GM19452 (cell line): ENCODE results near the gene NKX6-2.
"Not testable (repeated sequence)": the region's sequence is repeated elsewhere in the genome, so short reads cannot be mapped to it uniquely, and the experiment has no call there.

ENCODE experiments used
- ATAC-seq: cut with Tn5 transposase; IDR thresholded peaks from one replicate; pipeline ENCODE4 v1.9.1; 2021; ENCODE audit not compliant: unreplicated experiment

The NKX6-2 gene

DNA sequence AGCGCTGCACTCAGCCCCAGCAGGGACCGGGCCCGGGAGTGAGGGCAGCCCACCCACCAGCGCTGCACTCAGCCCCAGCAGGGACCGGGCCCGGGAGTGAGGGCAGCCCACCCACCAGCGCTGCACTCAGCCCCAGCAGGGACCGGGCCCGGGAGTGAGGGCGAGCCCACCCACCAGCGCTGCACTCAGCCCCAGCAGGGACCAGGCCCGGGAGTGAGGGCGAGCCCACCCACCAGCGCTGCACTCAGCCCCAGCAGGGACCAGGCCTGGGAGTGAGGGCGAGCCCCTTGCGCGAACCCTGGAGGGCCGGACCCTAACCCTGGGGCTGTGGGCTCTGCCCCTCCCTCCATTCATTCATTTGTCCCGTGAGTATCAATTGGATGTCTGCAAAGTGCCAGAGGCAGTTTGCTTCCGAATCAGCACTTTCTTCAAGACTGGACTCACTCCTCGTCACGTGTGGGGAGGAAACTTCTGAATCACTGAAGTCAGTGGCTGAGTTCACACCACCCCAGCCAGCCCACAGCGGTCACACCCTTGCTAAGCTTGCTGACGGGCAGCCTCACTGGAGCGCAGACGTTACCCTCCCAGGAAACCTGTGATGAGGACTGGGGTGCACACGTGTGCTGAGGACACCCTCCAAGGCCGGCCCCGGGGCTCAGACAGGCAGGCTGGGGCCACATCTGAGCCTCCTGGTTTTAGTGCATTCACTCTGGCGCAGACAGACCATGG is 42.6 kb downstream of the NKX6-2 start:
- not testable (repeated sequence) for ATAC-seq

DNA sequence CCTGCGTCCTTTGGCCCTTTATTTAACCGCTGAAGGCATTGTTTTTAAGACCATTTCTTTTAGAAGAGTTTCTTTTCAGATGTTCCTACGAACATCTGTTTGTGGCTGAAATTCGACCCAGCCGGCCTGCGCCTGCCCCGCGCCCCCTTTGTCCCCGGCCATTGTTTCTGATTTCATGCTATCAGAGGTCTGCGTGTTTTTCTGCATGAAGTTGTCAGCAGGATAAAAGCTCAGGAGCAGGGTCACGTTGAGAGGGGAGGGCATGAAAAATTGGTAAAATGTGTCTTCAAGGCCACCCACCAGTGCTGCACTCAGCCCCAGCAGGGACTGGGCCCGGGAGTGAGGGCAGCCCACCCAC is 43.1 kb downstream of the NKX6-2 start:
- no peak for ATAC-seq

DNA sequence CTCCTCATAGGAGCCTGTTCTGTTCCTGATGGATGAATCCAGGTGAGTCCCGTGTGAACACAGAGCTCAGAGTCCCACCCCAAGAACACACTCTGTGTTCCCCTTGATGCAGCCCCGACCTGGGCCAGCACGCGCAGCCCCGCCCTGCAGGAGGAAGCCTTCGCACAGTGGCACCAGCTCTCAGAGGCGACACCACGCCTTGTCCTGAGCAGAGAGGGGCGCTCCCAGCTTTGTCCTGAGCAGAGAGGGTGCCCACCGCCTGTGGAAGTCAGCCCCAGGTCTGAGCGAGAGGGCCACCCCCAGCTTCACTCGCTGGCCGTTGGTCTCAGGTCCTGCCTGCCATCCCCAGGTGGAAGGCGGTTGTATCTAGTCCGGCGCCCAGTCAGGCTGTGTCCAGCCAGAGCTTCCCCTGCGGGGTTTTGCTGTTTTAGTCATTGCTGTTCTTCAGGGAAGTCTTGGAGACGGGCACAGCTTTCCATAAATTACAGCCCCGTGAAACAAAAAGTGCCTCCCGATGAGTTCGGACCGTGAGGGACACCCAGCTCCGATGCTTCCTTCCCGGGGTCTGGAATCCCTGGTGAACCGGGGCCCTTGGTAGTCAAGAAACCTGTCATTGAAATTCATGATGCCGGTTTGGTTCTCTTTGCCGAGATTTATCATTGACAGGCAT is 43.6 kb downstream of the NKX6-2 start:
- ATAC-seq: no peak

DNA sequence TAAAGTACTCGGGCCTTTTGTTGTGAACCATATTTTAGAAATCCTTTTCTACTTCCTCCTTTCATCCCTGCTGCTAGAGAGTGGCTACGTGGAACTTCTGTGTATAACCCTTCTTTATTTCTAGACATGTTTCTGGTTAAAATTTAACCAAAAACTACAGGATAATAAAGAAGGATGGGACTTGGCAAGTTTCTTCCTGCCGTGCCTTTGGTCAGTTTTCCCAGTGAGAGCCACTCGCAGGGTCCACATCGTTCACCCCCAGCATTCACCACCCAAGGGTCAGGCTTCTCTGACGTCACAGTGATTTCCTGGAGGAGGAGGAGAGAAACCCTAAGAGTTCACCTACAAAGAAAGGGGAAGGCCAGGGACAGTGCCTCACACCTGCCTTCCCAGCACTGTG is 45.4 kb downstream of the NKX6-2 start:
- no peak for ATAC-seq

DNA sequence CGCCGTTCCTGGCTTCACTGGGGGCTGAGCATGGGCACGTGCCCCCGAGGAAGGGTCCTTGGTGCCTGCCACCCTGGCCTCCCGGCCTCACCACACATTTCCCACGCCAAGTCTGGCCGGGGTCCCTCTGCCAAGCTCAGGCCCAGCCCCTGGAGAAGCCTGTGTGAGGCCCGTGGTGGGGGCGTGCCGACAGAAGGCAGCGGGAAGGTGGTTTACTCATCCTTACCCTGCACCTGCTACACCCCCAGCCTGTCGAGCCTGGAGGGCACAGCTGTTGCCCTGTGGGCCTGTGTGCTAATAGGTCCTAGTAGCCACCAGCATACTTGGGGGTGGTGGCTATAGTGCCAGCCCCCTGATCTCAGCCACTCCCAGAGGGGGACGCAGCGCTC is 46.7 kb downstream of the NKX6-2 start:
- ATAC-seq: no peak

DNA sequence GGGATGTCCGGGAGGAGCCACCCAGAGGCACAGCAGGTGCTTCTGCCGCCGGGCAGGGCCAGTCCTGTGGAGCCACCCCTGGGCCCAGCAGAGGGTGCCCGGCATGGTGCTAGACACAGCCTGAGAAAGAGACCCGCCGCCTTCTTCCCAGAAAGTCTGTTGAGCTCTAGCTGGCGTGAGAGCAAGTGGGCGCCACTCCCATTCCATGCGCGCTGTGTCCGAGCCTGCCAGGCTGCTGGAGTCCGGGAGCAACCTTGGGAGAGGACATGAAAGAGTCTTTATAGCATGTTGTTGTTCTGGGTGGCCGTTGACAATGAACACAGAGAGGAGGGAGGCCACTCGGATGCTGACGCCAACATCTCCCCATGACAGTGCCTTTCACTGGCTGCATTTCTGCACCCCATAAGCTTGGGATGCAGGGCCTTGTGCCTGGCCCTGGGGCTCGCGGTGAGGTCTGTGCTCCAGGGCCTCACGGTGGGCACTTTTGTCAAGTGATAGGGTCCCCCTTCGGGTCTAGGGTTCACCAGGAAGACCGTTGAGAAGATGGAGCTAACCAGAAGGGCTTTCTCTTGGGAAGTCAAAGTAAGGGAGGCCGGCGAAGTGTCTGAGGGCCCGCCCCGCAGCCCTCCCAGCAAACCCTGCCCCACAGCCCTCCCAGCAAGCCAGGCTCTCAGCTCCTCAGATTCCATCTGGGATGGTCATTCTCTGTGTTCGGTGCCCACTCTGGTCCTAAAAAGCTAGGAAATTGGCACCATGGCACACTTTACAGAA is 47.3 kb downstream of the NKX6-2 start:
- no peak for ATAC-seq

DNA sequence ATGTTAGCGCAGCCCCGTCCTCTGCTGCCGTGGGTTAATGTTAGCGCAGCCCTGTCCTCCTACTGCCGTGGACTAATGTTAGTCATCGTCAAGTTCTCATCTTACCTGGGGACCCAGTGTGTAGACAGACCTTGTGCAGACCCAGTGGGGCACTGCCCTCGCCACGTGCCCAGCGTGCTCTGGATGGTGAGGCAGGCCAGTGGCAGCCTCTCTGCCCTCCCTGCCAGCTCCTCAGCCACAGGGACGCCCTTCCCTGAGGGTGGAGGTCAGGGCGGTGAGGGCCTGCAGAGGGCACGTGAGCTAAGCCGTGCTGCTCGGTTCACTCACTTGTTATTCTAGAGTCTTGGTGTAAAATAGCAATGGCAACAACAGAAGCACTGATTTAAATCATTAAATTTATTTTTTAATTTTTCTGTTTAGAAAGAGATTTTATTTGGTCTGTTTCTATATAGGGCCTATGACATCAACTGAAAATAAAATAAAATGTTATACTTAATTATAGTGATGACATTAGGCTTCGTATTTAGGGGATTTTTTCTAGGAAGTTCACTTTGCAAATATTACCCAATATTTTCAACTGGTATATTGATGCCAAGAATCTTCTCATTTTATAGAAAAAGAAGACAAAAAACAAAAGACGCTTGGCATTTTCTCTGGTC is 48.4 kb downstream of the NKX6-2 start:
- ATAC-seq: no peak

DNA sequence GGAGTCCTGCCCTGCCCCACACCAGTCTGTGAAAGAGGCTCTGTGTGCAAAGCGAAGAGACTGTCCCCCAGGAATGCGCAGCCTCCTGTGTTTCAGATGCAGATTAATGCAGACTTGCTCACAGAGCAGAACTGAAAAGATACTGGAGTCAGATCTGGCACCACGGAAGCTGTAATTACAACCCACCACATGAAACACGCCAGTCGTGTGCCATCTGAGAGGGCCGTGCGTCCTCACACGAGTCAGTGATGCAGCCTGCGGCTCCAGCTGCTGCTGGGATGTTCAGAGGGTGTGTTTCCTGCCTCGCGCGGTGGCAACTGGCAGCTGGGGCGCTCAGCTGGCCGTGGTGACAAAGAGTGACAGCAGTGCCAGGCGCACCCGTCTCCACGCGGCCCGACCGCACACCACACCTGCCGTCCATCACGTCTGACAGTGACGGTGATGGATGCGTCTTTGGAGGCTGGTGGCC is 50.0 kb downstream of the NKX6-2 start:
- no peak for ATAC-seq

DNA sequence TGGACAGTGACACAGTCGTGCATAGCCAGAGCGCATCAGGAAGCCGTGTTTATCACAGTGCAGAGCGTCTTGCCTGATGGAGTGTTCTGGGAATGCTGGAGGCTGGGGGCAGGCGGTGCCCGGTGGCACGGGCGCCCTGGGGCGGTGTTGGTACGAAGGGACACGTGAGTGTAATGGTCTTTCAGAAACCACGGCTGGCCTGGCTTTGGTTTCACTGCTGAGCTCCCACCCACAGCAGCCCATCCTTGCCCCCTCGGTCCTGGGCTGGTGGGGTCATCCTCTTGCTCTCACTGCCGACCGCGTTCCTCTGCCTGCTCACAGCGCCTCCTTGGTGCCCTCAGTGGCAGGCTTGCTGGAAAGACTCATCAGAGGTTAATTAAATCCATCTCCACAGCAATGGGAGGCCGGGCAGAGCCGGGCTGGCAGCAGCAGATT is 50.6 kb downstream of the NKX6-2 start:
- ATAC-seq: no peak

DNA sequence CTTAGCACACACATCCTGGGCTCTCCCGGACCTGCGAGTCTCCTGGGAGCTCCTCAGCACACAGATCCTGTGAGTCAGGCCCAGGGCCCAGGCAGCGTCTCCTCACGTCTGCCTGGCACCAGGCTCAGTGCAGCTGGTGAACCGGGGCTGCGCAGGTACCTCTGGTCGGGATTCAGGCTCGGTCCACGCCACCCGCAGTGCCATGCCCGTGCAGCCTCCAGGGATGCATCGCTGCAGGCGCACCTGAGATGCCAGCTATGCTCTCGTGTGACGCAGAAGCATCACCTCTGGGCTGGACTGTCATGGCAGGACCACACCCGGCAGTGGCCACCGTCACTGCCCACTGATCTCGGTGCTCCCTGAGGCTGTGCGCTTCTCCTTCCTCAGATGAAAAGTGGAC is 52.0 kb downstream of the NKX6-2 start:
- ATAC-seq: no peak
